ENCODE data around the gene KIAA1614. TPM values are rescaled to one million over a fixed set of nuclear protein-coding genes. Genes with fewer than 3 reads are reported as not detected.

KIAA1614 gene
- total RNA-seq, 1 donor from 2014 or later, result 8.2 TPM

- Mint-ChIP-seq H3K4me3 (ENCODE audit: unreplicated experiment) (no peak overlapping the region), H3K9me3 (ENCODE audit: low read depth) (no peaks in the 10 kb centered on the region), H3K4me1 (ENCODE audit: low read depth) (peaks cover 20% of the 10 kb centered on the region), H3K27ac (ENCODE audit: unreplicated experiment) (no peak overlapping the region), H3K27me3 (ENCODE audit: low read depth) (no peaks in the 10 kb centered on the region), H3K36me3 (ENCODE audit: low read depth) (peaks cover 3% of the 10 kb centered on the region)
- no peak for DNase-seq (ENCODE audit: low spot score)
- no peak for TF ChIP-seq CTCF (IDR thresholded peaks at IDR 0.05)
These were observed 2.8 kb downstream of the KIAA1614 start for GRCh38 chr1:180915426-180915965.

- no peaks in the 10 kb centered on the region for H3K9me3 Mint-ChIP-seq (ENCODE audit: low read depth)
- no peak overlapping the region for H3K4me3 Mint-ChIP-seq (ENCODE audit: unreplicated experiment)
- H3K27me3 Mint-ChIP-seq (ENCODE audit: low read depth), result no peaks in the 10 kb centered on the region
- TF ChIP-seq CTCF (IDR thresholded peaks at IDR 0.05), result no peak
- peaks cover 18% of the 10 kb centered on the region for H3K4me1 Mint-ChIP-seq (ENCODE audit: low read depth)
- peaks cover 3% of the 10 kb centered on the region for H3K36me3 Mint-ChIP-seq (ENCODE audit: low read depth)
- DNase-seq (ENCODE audit: low spot score), result no peak
- H3K27ac Mint-ChIP-seq (ENCODE audit: unreplicated experiment), result no peak overlapping the region
These were observed 3.5 kb downstream of the KIAA1614 start for GRCh38 chr1:180916012-180916770.

GRCh38 chr1:180916771-180917170 is 4.1 kb downstream of the KIAA1614 start:
- no peak for TF ChIP-seq CTCF (IDR thresholded peaks at IDR 0.05)
- H3K27ac Mint-ChIP-seq (ENCODE audit: unreplicated experiment), result no peak overlapping the region

GRCh38 chr1:180917306-180918065 is 4.8 kb downstream of the KIAA1614 start:
- H3K4me1 Mint-ChIP-seq (ENCODE audit: low read depth), result peaks cover 15% of the 10 kb centered on the region
- peaks cover 3% of the 10 kb centered on the region for H3K36me3 Mint-ChIP-seq (ENCODE audit: low read depth)
- H3K27me3 Mint-ChIP-seq (ENCODE audit: low read depth), result no peaks in the 10 kb centered on the region
- no peaks in the 10 kb centered on the region for H3K9me3 Mint-ChIP-seq (ENCODE audit: low read depth)
- no peak overlapping the region for H3K27ac Mint-ChIP-seq (ENCODE audit: unreplicated experiment)
- peak; percentile 54 for TF ChIP-seq CTCF (IDR thresholded peaks at IDR 0.05)
- DNase-seq (ENCODE audit: low spot score), result no peak
- H3K4me3 Mint-ChIP-seq (ENCODE audit: unreplicated experiment), result no peak overlapping the region

More at GRCh38 chr1:180916771-180917170, 4.1 kb downstream of the KIAA1614 start:
- Mint-ChIP-seq H3K27me3 (ENCODE audit: low read depth) (no peaks in the 10 kb centered on the region), H3K4me1 (ENCODE audit: low read depth) (peaks cover 12% of the 10 kb centered on the region), H3K36me3 (ENCODE audit: low read depth) (peaks cover 3% of the 10 kb centered on the region), H3K4me3 (ENCODE audit: unreplicated experiment) (no peak overlapping the region), H3K9me3 (ENCODE audit: low read depth) (no peaks in the 10 kb centered on the region)
- no peak for DNase-seq (ENCODE audit: low spot score)

- Mint-ChIP-seq H3K4me3 (ENCODE audit: unreplicated experiment) (no peak overlapping the region), H3K4me1 (ENCODE audit: low read depth) (peaks cover 23% of the 10 kb centered on the region), H3K27ac (ENCODE audit: unreplicated experiment) (no peak overlapping the region), H3K36me3 (ENCODE audit: low read depth) (peaks cover 3% of the 10 kb centered on the region), H3K27me3 (ENCODE audit: low read depth) (no peaks in the 10 kb centered on the region), H3K9me3 (ENCODE audit: low read depth) (no peaks in the 10 kb centered on the region)
- DNase-seq (ENCODE audit: low spot score), result no peak
- TF ChIP-seq CTCF (IDR thresholded peaks at IDR 0.05), result no peak
These were observed 5.8 kb downstream of the KIAA1614 start for GRCh38 chr1:180918519-180918918.
